GM19238 (cell line): ENCODE results near the gene DDTL.
"Not testable (repeated sequence)": the region's sequence is repeated elsewhere in the genome, so short reads cannot be mapped to it uniquely, and the experiment has no call there.

Experiments
- DNase-seq: peaks from one replicate; pipeline ENCODE4 v3.0.0; 2011; ENCODE audit warnings: low spot score; ENCODE audit not compliant: insufficient read length

DDTL gene

GRCh38 chr22:23966568-23966967, at the start of gene DDTL:
TSS of gene DDTL (plus strand) at chr22:23966888. CDS start at chr22:23966915, 27 bp downstream.
- DNase-seq, result not testable (repeated sequence)

GRCh38 chr22:23920267-23920611, 46.4 kb upstream of the DDTL start:
- DNase-seq, result not testable (repeated sequence)

GRCh38 chr22:23921586-23922201, 45.0 kb upstream of the DDTL start:
- not testable (repeated sequence) for DNase-seq

- no peak for DNase-seq
Observed at GRCh38 chr22:23922921-23923320, 43.8 kb upstream of the DDTL start.

GRCh38 chr22:23925020-23925606, 41.6 kb upstream of the DDTL start:
- DNase-seq, result no peak

GRCh38 chr22:23926561-23926960, 40.1 kb upstream of the DDTL start:
- DNase-seq, result no peak

- no peak for DNase-seq
Observed at GRCh38 chr22:23938328-23939016, 28.2 kb upstream of the DDTL start.

GRCh38 chr22:23939017-23939357, 27.7 kb upstream of the DDTL start:
- no peak for DNase-seq

- DNase-seq, result not testable (repeated sequence)
Observed at GRCh38 chr22:23940166-23940565, 26.5 kb upstream of the DDTL start.

- not testable (repeated sequence) for DNase-seq
Observed at GRCh38 chr22:23947391-23947790, 19.3 kb upstream of the DDTL start.

- not testable (repeated sequence) for DNase-seq
Observed at GRCh38 chr22:23949764-23950163, 16.9 kb upstream of the DDTL start.

GRCh38 chr22:23951383-23951782, 15.3 kb upstream of the DDTL start:
- not testable (repeated sequence) for DNase-seq

GRCh38 chr22:23952794-23953405, 13.8 kb upstream of the DDTL start:
- DNase-seq, result not testable (repeated sequence)

GRCh38 chr22:23953485-23953884, 13.2 kb upstream of the DDTL start:
- not testable (repeated sequence) for DNase-seq

GRCh38 chr22:23954193-23954990, 12.3 kb upstream of the DDTL start:
- DNase-seq, result not testable (repeated sequence)

GRCh38 chr22:23954991-23955305, 11.7 kb upstream of the DDTL start:
- not testable (repeated sequence) for DNase-seq

- not testable (repeated sequence) for DNase-seq
Observed at GRCh38 chr22:23955886-23956285, 10.8 kb upstream of the DDTL start.

GRCh38 chr22:23956301-23956900, 10.3 kb upstream of the DDTL start:
- not testable (repeated sequence) for DNase-seq

GRCh38 chr22:23961084-23961771, 5.5 kb upstream of the DDTL start, which contains the start of gene GSTT2B:
TSS of gene GSTT2B (minus strand) at chr22:23961195. CDS start at chr22:23961131, 64 bp downstream.
- DNase-seq, result not testable (repeated sequence)

GRCh38 chr22:23966094-23966493, 594 bp upstream of the DDTL start:
- not testable (repeated sequence) for DNase-seq
